ENCODE measurements around the gene POLR1A.

The POLR1A gene

GRCh38 chr2:86019121-86019520, 86.6 kb downstream of the POLR1A start:
- DNase-seq: no peak

DNA sequence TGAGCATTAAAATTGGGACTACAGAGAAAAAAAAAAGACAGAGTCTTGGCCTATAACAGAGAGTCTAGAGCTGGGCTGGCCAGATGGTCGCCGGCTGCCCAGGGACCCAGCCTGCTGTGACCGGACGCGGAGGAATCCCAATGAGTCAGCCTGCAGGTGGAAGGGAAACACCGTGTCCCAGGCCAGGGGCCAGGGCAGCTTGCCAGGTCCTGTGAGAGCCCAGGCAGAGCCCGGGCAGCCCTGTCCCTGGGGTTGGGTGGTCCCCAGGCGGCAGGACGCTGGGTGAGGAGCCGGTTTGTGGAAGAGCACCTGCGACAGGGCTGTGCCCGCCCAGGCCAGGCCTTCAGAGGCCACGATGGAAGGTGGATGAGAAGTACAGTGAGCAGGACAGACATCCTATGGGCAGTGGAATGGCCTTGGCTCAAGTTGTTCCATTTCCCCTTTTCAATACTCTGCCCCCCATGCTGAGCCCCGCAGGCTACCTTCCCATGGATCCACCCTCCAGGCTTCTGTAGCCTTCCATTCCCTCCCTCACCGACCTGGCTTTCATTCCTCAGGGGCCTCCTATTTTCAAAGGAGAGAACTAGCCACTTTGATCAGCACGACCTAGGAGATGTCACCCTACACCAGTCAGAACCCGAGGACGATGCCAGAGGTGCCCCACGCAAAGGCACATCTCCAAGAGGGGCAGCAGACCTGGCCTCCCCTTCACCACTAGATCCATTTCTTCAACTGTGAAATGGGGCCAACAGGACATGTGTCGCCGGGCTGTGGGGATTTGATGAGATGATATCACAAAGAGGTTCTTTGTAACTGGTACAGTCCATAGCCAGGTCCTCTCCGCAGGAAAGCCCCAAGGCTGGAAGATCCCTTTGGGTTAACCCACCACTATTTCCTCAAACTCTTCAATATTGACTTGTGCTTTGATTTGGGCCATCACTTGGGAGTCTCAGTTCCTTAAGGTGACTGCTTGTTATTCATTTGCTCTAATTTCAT, 87.5 kb downstream of the POLR1A start:
- DNase-seq: no peak

- no peak for DNase-seq
These were observed 89.1 kb downstream of the POLR1A start for GRCh38 chr2:86016581-86016980.

- DNase-seq: no peak
These were observed 90.0 kb downstream of the POLR1A start for GRCh38 chr2:86015699-86016098.

GRCh38 chr2:86015006-86015405, 90.7 kb downstream of the POLR1A start:
- DNase-seq: no peak

DNA sequence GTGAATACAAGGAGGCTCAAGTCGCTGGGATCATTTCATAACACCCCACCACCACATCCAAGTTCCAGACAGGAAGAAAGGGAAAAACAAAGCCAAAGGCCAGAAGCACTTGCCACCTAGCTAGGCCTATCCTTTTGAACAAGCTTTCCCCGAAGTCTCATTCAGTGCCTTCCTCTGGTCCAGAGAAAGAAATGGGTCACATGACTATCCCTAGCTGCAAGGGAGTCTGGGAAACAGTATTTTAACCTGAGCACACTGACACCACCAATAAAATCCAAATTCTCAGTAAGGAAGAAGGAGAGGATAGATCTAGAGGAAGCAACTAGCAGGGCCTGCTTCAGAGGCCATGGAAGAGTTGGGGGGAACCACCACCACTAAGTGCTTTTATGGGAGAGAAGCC, 91.2 kb downstream of the POLR1A start:
- no peak for DNase-seq

- no peak for DNase-seq
These were observed 93.5 kb downstream of the POLR1A start for GRCh38 chr2:86012007-86012712.

GRCh38 chr2:86011449-86011941, 94.2 kb downstream of the POLR1A start:
- DNase-seq: no peak

GRCh38 chr2:86010083-86010482, 95.6 kb downstream of the POLR1A start:
- DNase-seq: no peak

- no peak for DNase-seq
These were observed 99.2 kb downstream of the POLR1A start for GRCh38 chr2:86006524-86006923.

- no peak for DNase-seq
These were observed 101.7 kb downstream of the POLR1A start for GRCh38 chr2:86003967-86004366.

- no peak for DNase-seq
These were observed 102.6 kb downstream of the POLR1A start for GRCh38 chr2:86003104-86003503.

DNA sequence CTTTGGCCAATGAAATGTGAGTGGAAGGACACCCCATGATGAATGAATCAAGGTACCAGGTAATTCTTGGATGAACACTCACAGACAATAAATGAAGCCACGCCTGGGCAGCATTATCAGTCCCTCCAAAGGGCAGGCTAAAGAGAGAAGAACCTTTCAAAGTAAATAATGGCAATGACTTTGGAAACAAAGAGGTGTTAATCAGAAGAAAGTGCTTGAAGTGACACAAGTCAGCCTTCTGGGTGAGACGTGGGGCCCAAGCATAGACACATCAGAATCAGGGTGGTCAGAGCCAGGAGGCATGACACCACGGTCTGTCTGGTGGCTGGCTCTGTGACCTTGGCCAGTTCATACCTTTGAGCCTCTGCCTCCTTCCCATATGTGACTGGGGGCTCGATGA, 103.3 kb downstream of the POLR1A start:
- DNase-seq: no peak

- no peak for DNase-seq
These were observed 104.4 kb downstream of the POLR1A start for GRCh38 chr2:86001326-86001725.

DNA sequence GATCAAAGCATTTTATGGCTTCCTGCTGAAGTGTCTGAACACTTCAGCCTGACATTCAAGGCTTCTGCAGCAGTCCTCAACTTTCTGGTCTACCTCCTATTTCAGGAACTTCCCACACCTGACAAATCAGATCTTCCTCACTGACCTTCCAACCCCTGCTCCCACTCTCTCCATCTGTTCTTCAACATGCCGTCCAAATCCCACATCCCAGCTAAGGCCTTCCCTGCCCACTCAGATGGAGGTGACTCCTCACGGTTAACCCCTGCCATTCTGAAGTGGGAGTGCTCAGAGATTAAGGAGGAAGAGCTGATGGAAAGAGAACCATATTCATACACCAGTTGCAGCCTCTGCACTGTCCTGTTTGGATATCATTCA, 104.8 kb downstream of the POLR1A start:
- DNase-seq: no peak

- DNase-seq: no peak
These were observed 105.4 kb downstream of the POLR1A start for GRCh38 chr2:86000131-86000937.

DNA sequence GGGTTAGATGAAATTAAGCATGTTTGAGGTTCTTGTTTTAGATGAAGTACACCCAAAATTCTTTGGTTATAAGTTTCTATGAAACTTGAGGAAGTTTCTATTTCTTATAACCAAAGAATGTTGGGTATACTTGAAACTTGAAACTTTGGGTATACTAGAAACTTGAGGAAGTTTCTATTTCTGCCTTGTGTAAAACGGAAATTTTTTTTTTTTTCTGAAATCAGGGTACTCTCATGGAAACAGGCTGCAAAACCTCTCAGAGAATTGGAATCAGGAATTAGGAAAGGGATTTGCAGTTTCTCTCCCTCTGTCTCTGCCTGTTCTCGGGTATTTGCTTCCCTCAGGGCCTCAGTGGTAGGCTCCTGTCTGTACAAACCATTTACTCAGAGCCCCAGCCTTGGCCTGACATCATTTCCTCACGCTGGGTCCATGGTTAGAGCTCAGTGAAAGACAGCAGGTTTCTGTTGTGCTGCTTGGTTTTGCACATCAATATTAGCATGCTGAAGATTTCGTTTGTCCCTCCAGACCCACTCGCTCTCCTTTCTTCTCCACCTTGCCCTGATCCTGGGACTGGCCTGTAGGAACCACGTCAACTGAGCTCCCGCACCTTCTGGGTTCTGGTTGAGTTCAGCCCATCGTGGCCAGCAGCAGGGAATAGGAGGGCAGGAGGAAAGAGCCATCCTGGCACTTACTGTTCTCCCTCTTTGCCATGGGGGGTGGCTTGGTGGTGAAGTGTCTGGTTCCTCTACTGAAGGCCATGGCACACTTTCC, 106.4 kb downstream of the POLR1A start:
- peak; percentile 32 for DNase-seq

DNA sequence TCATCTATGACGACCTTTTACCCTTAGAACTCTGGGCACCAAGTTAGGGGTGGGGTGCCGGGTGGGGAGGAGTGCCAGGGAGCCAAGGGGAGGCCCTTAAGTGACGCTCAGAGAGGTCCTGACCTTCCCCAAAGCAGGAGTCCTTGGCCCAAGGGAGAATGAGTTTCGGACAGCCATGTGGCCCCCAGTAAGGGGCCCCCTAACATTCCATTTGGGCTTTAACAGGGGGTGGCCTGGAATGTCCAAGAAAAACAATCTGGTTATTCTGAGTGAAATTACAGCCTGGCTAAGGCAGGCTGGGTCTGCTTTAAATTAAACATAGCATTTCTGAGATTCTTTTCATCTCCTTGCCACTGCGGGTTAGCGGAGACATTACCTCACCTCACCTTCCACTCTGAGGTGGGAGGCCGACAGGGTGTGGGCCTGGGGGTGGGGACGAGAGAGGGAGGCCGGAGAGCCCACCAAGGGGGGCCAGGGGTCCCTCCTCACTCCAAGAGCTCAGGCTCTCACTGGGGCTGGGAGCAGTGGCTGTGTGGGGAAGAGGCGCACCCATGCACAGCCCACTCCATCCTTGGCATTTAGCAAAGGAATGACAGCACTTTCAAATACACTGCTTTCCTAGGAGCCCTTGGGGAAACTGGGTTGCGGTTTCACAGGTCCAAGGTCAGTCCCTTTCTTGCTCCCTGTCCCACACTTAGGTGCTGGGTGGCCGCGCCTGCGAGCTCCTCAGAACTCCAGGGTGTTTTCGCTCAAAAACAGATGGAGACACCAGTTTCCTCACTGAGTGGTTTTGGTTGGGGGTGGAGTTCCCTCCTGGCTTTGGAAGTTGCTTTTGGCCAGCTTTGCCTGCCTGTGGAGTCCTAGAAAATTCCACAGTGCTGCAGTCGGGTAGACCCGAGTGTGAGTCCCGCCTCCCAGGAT, 107.4 kb downstream of the POLR1A start:
- DNase-seq: no peak

DNA sequence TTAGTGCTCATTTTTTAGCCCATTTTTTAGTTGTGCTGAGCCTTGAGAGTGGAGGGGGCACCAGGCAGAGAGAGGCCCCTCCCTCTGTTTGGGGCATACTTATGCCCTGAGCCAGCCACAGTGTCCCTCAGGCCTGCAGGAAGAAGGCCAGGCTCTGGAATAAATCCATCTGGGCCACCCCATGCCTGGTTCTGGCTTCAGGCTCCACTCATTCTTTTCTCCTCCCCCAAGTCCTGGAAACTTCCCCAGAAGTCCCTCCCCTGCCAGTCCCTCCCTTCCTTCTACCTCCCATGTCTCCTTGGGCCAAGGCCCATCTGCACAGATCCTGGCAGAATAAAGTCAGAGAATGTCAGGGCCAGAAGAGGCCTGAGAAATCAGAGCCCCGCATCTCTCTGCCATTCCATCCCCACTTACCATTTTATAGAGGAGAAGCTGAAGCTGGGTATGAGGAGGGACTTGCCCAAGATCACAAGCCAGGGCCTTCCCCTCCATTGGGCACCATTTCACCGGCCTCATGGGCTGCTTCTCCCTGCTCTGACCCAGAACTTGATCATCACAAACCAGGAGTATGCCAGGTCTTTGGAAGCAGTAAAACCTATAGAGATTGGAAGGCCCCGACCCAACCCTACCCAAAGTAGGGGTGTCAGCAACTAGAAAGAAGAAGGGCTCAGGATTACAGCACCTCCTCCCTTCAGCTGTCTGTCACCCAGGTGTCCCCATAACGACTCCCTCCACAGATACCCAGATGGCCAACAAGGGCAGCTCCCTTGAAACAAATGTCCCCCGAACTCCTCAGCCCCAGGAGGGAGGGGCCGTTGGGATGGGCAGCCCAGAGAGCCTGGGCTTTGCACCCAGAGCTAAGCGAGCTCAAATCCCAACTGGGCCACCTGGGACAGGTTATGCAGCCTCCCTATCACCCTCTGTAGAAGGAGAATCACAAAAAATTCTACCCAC, 108.4 kb downstream of the POLR1A start:
- DNase-seq: no peak

DNA sequence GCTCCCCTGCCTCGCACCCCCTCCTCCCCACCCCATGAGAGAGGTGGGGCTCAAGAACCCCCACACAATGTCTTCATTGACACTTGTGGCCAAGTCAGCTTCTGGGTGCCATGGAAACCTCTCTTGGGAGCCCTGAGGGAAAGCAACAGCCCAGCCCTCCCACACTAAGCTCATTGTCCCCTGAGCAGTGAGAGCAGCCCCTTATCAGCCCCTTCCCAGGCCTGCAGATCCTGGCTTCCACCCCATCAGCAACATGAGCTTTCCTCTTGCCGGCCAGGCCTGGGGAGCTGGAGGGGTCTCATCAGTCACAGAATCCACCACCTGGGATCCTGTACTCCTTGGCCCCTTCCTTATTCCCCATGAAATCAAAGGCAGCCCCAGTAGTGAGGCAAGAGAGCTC, 109.1 kb downstream of the POLR1A start:
- no peak for DNase-seq

All from activated CD8-positive, alpha-beta memory T cell treated with anti-CD3 and anti-CD28 coated beads, Interleukin-2, amount 50 U/mL, for 4 hours (primary cell).